ENCODE data around the gene L3MBTL1.

DNA sequence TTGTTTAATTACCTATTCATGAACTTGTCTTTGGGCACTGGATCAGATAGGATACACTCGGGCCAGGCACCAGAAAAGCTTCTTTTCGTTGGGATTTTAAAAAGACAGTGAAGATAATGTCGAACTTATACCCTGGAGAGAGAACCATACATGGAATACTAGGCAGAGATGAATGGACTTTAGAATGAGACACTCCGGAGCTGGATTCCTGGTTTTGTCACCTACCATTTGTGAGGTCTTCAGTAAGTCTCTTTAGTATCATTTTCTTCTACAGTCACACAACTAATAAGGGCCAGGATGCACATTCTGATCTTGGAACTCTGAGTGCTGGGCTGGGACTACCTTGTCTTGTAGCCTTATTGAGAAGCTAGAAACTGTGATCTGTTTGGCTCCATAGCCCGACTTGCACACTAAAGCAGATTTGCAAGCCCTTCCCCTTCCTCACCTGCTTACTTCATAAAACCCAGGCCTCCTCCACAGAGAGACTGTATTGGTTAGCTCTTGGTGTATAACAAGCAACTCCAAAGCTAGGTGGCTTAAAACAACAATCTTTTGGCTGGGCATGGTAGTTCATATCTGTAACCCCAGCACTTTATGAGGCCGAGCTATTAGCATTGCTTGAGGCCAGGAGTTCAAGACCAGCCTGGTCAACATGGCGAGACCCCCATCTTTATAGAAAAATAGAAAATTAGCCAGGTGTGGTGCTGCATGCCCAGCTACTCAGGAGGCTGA lies 75.8 kb downstream of the L3MBTL1 start:
- no peak for TF ChIP-seq POLR2A (IDR thresholded peaks at IDR 0.05; ENCODE audit: low read length)
- TF ChIP-seq GATA1 (IDR thresholded peaks at IDR 0.05; ENCODE audit: low read depth, low read length): no peak

Data from erythroblast (primary cell).